Measurements from ENCODE around the gene TBC1D25. TPM values are rescaled to one million over a fixed set of nuclear protein-coding genes. Genes with fewer than 3 reads are reported as not detected.

Gene TBC1D25
- total and polyA plus RNA-seq, 2 of the 4 experiments (the other 2 are of a cell fraction) = 11.3 to 15.9 TPM

DNA sequence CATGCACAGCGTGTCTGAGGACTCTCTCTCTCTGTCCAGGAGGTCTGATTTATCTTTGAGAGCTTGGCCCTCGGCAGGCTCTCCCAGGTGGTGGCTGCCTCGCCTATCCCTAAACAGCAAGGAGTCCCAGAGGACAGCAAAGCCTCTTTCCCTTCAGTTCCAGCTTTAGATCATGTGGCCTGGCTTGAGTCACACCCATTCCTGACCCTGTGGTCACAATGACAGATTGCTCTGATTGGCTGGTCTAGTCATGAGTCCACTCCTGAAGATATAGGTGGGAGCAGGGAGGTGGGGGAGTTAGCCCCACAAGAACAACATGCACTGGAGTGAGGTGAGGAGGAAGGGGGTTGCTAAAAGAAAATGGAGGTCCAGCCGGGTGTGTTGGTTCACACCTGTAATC, 42.9 kb upstream of the TBC1D25 start:
- ChIA-PET POLR2A (ENCODE audit: unreplicated experiment) (no interaction called here), CTCF (no interaction called here)
- WGBS, 2 experiments (ENCODE audit: extremely low coverage in 2 of 2, insufficient read length in 1 of 2) = no CpG with 5 or more reads among the region's 4 CpGs
- H2AK5ac ChIP-seq (ENCODE audit: low read depth, low read length) = peak overlapping the region; percentile 32
- TF ChIP-seq RCOR1 (IDR thresholded peaks at IDR 0.05; ENCODE audit: insufficient replicate concordance, low read length) = no peak
- TF ChIP-seq, protein P1, sequence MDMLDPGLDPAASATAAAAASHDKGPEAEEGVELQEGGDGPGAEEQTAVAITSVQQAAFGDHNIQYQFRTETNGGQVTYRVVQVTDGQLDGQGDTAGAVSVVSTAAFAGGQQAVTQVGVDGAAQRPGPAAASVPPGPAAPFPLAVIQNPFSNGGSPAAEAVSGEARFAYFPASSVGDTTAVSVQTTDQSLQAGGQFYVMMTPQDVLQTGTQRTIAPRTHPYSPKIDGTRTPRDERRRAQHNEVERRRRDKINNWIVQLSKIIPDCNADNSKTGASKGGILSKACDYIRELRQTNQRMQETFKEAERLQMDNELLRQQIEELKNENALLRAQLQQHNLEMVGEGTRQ (IDR thresholded peaks at IDR 0.05; ENCODE audit: low read depth, low read length) = peak; percentile 45; the same call in 1 of the 2 replicates
- no peak overlapping the region for H3K4me2 ChIP-seq (ENCODE audit: low read depth, low read length)
- H2BK15ac ChIP-seq (ENCODE audit: low read depth, low read length) = no peak overlapping the region
- H4K5ac ChIP-seq (ENCODE audit: low read depth, low read length) = no peak overlapping the region
- H4K20me1 ChIP-seq (ENCODE audit: insufficient read depth, low read length) = no peaks in the 10 kb centered on the region
- H2BK20ac ChIP-seq (ENCODE audit: low read depth, low read length) = no peak overlapping the region
- no peaks in the 10 kb centered on the region for H3K79me1 ChIP-seq (ENCODE audit: low read depth in 1 of 2, low read length in 2 of 2)
- dilution Hi-C loops (cut with HindIII; ENCODE audit: low sequenced_read_pairs, unreplicated experiment) = no loop called here
- no TSS peak for BruUV-seq (replicated peaks)
- H2BK120ac ChIP-seq (ENCODE audit: low read depth, low read length) = no peak overlapping the region
- no peak overlapping the region for H4K8ac ChIP-seq (ENCODE audit: low read depth in 2 of 2, low read length in 2 of 2)
- no peak overlapping the region for H3K9ac ChIP-seq (ENCODE audit: low read depth, low read length)
- H3K23ac ChIP-seq (ENCODE audit: low read depth, low read length) = no peak overlapping the region
- H3K4ac ChIP-seq (ENCODE audit: low read depth, low read length) = no peak overlapping the region
- peak; percentile 33 for DNase-seq
- no peaks in the 10 kb centered on the region for H3K9me3 ChIP-seq (ENCODE audit: control insufficient read depth, insufficient read depth, low read length)
- H3K56ac ChIP-seq (ENCODE audit: extremely low read depth, insufficient read depth, low read length) = no peak overlapping the region
- H3K14ac ChIP-seq (replicated peaks; ENCODE audit: low read depth, low read length) = no peak overlapping the region
- peak overlapping the region; percentile 65 for H2AFZ ChIP-seq (replicated peaks; ENCODE audit: low read length, poor library complexity)
- H2AK9ac ChIP-seq (replicated peaks; ENCODE audit: low read depth, low read length, poor library complexity) = no peak overlapping the region
- no peak for ATAC-seq (ENCODE audit: low read depth)
- H3K27me3 ChIP-seq (ENCODE audit: control insufficient read depth, insufficient read depth, low read length) = no peaks in the 10 kb centered on the region
- peaks cover 6% of the 10 kb centered on the region for H3K4me1 ChIP-seq (ENCODE audit: control insufficient read depth, insufficient read depth, low read length)
- H3K36me3 ChIP-seq (ENCODE audit: control insufficient read depth, insufficient read depth, low read length) = no peaks in the 10 kb centered on the region
- H4K91ac ChIP-seq (ENCODE audit: insufficient read depth, low read depth, low read length) = no peak overlapping the region
- no peak overlapping the region for H3K4me3 ChIP-seq (ENCODE audit: insufficient read depth, low read depth, low read length)
- intact Hi-C loops (cut with micrococcal nuclease) = no loop called here
- peaks cover 8% of the 10 kb centered on the region for H3K9me1 ChIP-seq (ENCODE audit: insufficient read depth, low read length)
- in situ Hi-C loops (cut with MboI; ENCODE audit: low sequenced_read_pairs) = loop anchor here (10.0 kb wide), 1 partner anchor 412 kb away; no protein-coding TSS in a partner anchor
- H3K18ac ChIP-seq (ENCODE audit: low read depth, low read length) = no peak overlapping the region
- H2BK5ac ChIP-seq (ENCODE audit: low read depth, low read length, poor library complexity, severe bottlenecking) = no peak overlapping the region
- no peak overlapping the region for H3K27ac ChIP-seq (ENCODE audit: insufficient read depth, low read length)

Data from IMR-90 (cell line).